Stimulated activated CD4-positive, alpha-beta T cell treated with anti-CD3 and anti-CD28 coated beads, Interleukin-1b, Interleukin-23, amount 100 ng/mL, for 4 hours (primary cell): ENCODE data around the gene TGFBR2.
"Not testable (repeated sequence)": the region's sequence is repeated elsewhere in the genome, so short reads cannot be mapped to it uniquely, and the experiment has no call there.

Experiments used
- DNase-seq, 2 donors: peaks; one replicate each; pipeline ENCODE4 v3.0.0-alpha.2; 2020; ENCODE audit warnings: low read depth in 2 of 2

The TGFBR2 gene

GRCh38 chr3:30657914-30658313 is 51.5 kb downstream of the TGFBR2 start:
- no peak for DNase-seq

DNA sequence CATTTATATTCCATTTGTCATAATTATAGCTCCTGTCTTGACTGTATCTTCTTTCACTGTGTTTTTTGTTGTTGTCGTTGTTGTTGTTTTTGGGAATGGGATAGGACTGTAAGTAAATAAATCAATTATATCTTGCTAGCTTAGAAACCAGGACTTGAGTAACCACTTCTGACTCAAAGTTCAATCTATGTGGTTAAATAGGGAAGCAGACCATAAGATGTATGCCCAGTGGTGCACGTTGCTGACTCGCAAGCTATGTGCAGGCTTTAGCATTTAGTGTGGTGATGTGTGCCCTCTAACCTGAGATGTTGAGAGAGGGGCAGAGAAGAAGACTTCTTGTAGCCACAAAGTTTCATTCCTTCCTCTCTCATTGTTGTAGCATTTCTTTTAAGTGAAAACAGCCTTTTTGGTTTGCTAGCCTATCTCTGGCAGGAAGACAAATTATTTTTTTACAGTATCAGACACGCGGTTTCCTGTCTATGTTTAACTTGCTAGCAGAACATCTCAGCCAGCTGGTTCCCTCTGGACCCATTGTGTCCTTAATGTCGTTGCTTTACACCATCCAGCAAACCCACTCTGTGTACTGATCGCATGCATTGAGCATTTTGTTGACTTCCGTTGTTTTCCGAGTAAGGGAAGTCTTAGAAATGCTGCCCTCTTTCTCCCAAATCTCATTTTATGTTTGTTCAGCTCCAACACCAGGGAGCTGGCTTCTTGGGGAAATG is 52.1 kb downstream of the TGFBR2 start:
- no peak for DNase-seq

GRCh38 chr3:30659270-30660130 is 53.1 kb downstream of the TGFBR2 start:
- no peak for DNase-seq

- no peak for DNase-seq
These were observed 53.7 kb downstream of the TGFBR2 start for GRCh38 chr3:30660136-30660535.

GRCh38 chr3:30660656-30661055 is 54.3 kb downstream of the TGFBR2 start:
- no peak for DNase-seq

DNA sequence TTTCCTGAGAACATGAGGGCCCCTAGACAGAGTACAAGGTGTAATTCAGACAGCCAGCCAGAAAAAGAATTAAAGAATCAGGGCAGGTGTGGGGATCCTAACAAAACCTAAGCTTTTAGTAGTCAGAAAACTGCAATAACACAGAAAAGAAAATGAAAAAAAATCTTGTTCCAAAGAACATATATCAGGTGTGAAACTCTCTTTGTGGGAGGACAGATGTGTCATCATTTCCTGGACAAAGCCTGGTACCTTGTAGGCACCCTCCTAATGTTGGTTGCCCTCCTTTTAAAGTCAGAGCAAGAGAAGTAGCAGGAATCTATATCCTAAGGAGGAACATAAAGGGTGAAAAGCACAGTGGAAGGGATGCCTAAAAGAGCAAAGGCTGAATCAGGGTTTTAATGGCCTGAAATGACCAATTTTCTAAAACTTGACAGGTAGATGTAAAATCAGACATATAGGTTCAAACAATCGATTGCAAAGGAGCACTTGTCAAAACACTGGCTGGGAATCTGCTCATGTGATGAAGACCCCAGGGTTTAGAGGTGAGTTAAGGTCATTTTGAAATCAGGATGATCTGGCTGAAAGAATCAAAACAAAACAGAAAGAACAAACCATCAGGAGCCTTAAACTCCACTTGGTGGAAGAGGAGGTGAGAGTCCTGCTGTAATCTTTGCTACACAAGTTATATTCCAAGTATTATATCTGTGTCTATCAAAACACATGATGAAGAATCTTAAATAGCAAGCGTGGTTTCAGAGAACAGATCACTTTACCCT is 54.9 kb downstream of the TGFBR2 start:
- no peak for DNase-seq

- no peak for DNase-seq
These were observed 56.4 kb downstream of the TGFBR2 start for GRCh38 chr3:30662836-30663235.

- DNase-seq: no peak
These were observed 57.3 kb downstream of the TGFBR2 start for GRCh38 chr3:30663533-30664241.

- DNase-seq: no peak
These were observed 58.1 kb downstream of the TGFBR2 start for GRCh38 chr3:30664459-30664858.

GRCh38 chr3:30664884-30665283 is 58.5 kb downstream of the TGFBR2 start:
- DNase-seq: no peak

DNA sequence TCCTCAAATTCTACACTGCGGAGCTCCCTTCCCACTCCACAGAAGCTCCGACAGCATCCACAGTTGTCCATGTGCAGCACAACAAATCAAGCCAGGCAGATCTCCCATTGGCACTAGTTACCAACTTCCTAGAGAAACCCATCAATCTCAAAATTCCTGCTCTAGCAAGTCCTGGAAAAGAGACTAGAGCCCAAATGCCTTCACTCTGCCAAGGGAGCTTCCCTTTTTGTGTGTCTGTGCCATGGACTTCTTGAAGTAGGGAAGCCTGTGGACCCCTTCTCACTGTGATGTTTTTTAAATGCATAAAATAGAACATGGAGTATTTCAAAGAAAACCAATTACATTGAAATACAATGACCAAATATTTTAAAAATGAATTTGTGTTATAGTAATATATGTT is 59.1 kb downstream of the TGFBR2 start:
- no peak for DNase-seq

GRCh38 chr3:30666572-30667279 is 60.3 kb downstream of the TGFBR2 start:
- DNase-seq: no peak

- DNase-seq: no peak
These were observed 60.9 kb downstream of the TGFBR2 start for GRCh38 chr3:30667280-30667651.

- DNase-seq: no peak
These were observed 61.7 kb downstream of the TGFBR2 start for GRCh38 chr3:30668051-30668609.

DNA sequence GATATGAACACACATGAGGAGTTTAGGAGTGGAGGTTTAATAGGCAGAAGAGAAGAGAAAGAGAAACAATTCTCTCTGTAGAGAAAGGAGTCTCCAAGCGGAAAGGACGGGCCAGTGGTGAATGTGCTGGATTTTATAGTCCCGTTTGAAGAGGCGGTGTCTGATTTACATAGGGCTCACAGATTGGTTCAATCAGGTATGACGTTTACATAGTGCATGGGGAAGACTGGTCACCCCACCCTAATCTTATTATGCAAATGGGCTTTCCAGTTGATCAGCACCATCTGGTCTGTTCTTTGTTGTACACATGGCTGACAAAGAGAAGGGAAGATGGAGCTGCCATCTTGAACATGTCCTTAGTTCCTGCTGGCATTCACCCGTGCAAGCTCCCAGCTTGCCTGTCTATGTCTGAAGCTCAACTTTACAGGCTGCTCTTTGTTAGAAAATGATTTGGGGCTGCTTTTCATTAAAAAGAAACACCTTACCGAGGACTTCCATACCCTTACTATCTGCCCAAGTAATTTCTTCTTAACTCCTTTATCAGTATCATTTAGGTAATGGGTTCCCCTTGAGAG is 63.0 kb downstream of the TGFBR2 start:
- DNase-seq: not testable (repeated sequence)

- no peak for DNase-seq
These were observed 63.9 kb downstream of the TGFBR2 start for GRCh38 chr3:30670292-30670691.

GRCh38 chr3:30671527-30672286 is 65.3 kb downstream of the TGFBR2 start:
- no peak for DNase-seq

DNA sequence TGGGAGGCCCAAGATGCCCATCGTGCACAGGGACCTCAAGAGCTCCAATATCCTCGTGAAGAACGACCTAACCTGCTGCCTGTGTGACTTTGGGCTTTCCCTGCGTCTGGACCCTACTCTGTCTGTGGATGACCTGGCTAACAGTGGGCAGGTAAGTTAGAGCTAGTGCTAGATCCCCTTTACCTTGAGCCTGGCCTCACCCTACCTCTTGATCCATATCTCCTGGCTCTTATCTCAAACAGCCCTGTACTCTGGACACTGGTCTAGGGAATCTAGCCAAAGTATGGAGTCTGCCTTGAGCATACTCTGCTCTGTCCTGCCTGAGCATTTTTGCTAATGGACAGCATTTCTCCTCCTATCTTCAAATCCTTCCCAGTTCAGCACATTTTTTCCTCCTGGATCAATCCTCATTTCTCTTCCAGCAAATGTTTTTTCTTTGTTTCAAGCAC is 65.9 kb downstream of the TGFBR2 start:
- DNase-seq: no peak

- DNase-seq: no peak
These were observed 66.6 kb downstream of the TGFBR2 start for GRCh38 chr3:30672959-30673358.
